ENCODE measurements around the gene MAGI3.

Gene MAGI3

DNA sequence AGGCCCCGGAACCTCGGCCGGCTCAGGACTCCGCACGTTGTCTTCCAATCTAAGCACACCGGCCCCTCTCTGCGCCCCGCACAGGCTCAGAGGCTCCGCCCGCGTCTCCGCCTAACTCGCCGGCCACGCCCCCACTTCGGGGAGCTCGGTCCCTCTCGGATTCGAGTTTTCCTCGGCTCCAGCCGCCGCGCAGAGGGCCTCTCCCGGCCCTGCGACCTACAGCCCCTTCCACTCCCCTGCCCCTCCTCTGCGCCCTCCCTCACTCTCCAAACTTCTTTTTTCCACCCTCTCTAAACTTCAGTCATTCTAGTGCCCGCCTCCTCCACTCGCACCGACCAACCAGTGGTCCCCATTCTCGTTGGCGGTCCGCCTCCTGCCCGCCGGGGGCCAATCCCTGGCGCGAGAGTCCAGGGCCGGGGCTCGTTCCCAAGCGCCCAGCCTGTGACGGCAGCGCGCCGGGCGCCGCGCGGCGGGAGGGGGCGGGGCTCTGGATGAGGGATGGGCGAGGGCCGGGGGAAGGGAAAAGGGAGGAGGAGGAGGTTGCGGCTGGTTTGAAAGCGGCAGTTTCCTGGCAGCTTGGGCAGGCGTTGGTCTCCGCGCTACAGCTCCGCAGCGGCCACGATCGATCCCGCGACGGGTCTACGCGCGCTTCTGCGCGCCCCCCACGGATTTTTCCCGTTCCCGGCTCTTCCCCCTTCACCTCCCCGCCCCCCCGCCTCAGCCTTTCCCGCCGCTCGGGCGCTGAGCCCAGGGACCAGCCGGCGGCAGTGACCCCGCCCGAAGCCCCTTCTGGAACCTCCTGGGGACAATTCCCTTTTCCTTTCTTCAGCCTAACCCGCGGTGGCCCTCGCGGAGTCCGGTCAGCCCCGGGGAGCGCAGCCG lies at the start of gene MAGI3:
Gene MAGI3, plus strand, starts transcription at position 563 of the 882 bp plus-strand sequence. CDS start 519 bp downstream, outside the sequence.
- DNase-seq: peak; percentile 92

DNA sequence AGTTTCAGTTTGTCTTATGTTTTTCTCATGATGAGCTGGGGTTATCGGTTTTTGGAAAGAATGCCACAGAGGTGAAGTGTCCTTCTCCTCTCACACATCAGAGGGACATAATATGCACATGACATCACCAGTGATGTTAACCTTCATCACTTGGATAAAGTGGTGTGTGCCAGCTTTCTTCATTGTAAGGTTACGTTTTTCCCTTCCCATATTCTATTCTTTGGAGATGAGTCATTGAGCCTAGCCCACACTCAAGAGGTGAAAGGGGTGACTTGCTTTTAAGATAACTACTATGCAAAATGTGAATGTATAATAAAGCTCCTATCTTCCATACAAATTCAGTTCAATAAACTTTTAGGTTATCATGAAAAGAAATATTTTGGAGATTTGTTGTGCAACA lies 36.7 kb upstream of the MAGI3 start:
- DNase-seq: no peak

DNA sequence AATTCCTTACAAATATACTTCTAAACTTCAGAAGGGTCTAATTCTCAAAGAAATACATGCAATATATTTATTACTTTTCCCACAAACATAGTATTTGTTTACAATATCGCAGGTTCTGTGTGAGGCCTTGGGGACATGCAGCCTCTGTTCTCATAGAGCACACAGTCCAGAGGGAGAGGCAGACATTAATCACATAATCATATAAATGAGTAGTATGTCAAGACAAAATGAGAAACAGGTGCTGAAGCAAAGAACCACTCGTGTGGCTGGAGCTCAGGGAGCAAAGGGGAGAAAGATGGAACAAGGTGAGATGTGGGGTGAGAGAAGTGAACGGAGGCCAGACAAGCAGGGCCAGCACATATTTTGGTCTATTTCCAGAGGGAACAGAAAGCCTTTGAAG lies 26.4 kb upstream of the MAGI3 start:
- DNase-seq: no peak

DNA sequence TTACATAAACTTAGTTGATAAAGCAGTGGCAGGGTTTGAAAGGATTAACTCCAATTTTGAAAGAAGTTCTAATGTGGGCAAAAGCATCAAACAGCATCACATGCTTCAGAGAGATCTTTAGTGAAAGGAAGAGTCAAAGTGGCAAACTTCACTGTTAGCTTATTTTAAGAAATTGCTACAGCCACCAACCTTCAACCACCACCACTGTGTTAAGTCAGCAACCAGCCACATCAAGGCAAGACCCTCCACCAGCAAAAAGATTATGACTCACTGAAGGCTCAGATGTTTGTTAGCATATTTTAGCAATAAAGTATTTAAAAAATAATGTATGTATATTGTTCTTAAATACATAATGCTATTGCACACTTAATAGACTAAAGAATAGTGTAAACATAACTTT lies 21.3 kb upstream of the MAGI3 start:
- DNase-seq: no peak

DNA sequence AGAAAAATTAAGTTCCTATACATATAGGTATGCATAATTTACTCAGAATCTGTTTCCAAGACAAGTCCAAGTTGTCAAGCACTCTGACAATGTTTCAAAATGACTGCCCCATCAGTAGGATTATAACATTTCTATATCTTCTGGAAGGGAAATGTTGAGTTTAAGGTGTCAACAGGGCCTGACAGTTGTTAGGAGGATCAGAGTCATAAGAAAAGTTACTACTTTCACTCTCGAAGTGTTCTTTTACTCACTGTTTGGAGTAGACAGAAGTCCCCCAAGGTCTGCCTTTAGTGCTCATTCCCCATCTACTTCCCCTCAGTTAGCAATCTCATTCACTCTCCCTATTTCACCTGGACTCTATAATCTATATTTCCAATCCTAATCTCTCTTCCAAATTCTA lies 20.6 kb upstream of the MAGI3 start:
- no peak for DNase-seq

DNA sequence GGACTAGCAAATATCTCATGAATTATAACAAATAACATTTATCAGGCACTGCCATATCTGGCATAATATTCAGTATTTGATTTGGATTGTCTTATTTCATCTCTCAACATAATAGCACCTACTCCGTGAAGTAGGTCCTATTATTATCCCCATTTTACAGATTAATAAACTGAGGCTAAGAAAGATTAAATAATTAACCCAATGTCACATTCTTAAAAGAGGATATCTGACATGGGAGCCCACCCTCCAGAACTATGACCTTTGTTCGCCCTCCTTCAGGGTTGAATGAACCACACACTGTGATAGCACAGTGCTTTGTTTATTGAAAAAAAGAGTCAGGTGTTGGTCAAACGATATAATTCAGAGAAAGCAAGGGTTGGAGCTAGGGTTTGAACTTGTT lies 19.4 kb upstream of the MAGI3 start:
- DNase-seq: no peak

DNA sequence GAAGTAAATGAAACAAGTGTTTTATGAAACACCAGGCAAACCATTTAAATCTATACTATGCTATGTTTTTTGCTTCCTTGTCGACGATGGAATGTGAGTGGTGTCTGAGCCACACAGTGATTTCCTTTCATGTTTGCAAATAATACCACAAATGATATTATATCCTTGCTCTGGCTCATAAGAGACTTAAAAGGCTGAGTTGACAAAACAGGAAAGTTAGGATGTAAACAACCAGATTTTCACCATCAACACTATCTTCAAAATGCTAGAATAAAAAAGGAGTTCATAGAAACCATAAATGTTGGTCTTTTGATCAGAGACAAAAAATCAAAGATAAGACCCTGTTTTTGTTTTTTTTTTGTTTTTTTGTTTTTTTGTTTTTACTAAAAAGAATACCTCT lies 17.8 kb upstream of the MAGI3 start:
- no peak for DNase-seq

DNA sequence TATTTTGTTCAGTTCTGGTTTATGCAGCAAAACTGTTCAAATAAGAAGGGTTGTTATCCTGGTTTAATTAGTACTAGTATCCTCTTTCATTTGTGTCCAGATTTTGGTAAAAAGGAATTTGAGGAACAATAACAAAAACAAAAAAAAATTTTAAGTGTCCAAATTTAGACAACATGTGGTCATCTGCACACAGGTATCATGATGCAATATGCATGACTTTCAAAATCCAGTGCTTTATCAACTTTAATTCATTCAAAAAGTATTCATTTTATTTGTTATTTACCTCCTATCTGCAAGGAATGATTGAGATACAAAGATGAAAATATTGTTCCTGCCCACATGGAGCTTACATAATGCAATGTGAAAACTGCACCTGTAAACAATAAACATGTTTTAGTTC lies 16.7 kb upstream of the MAGI3 start:
- DNase-seq: no peak

DNA sequence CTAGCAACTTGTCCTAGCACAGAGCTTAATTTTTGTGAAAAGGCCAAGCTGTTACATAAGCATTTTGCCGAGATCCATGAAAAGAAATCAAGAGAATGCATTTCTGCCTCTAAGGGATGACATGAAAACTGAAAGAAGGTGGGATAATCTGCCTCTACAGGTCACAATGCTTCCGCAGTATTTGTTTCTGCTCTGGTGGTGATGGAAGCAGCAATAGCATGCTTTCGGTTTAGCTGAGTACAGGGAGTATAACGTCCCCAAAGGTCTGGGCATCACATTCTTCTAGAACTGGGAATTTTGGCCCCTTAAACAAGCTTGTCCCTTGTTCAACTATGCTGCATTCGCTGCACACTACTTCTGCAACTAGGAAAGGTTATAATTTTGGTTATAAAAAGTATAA lies 14.4 kb upstream of the MAGI3 start:
- no peak for DNase-seq

DNA sequence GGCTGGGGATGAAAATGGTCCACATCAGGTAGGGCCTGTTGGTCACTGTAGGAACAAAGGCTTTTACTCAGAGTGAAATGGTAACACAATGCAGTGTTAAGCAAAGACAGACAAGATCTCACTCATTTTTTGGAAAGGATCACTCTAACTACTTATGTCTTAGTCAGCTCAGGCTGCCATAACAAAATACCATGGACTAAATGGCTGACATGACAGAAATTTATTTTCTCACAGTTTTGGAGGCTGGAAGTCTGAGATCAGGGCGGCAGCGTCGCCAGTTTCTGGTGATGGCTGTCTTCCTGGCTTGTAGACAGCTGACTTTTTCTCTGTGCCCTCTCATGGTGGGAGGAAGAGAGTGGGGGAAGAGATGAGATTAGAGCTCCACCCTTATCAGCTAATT lies 10.2 kb upstream of the MAGI3 start:
- no peak for DNase-seq

DNA sequence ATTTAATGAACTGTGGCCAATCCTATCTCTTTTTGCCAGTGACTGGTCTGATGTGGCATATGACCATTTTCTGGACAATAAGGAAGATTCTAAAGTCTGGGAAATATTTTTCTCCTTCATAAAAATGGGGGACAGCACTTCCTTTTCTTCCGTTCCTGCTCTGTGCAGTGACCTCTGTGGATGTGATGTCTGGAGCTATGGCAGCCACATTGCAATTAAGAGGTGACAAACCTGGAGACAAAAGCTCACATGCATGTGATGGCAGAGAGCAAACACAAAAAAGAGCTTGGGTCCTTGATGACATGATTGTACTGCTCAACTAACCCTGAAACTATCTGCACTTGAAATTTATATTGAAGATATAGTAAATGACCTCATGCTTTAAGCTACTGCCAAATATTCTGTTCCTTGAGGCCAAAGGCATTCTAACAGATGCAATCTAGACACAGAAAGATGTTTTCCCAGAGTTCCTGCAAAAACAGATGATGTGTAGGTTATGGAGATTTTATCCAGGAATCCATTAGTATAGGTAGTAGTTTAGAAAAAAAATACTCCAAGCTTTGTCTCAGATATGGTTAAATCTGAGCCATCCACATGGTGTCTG lies 2.2 kb upstream of the MAGI3 start:
- no peak for DNase-seq

DNA sequence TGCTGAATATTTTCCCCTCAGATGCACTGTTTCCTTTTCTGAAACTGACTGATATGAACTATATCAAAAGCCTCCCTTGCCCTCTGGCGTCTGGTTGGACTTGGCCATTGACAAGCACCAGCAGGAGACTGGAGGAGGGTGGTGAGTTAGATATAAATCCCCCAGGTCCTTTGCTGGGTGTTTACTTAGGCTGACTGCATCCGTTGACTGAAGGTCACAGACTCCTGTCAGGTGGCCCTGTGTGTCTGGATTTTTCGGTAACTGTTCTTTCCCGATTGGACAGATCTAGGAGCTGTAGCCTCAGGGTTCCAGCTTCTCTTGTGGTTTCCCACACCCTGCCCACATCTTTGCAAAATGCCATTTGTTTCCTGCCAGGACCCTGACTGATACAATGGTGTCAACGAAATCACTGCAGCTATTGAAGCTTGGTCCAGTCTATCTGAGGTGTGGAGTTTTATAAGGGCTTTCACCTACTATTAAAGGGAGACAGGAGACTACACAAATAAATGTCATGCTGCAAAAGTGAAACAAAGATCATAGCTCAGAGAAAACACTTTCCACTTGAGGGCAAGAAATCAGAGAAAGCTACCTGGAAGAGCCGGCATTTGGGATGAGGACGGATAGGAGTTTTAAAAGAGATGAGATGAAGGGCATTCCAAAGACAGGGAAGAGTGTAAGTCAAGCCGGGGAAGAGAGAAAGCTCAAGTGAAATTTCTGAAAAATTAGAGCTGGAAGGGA lies 1.5 kb upstream of the MAGI3 start:
- DNase-seq: no peak

DNA sequence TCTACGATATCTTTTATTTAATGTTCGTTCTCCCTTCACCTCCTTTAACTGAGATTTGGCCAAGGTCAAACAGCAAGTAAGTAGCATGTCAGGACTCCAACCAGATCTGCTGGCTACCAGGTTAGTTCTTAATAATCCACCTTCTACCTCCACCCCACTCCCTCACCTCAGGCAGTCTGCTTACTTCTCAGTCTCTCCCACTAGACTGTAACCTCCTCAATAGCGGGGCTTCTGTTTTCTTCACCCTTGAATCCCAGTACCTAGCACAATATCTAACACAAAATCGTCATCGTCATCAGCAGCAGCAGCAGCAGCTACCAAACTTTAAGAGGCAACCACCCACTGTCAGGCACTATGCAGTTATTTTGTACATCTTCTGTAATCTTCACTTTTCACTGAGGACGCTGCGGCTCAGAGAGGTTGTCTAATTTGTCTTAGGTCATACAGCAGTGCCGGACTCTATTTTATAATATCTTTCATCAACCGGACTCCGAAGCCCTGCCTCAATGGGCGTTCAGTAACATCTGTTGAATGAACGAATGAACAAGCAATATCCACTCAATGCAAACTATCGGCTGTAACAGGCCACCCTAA lies 859 bp upstream of the MAGI3 start:
- DNase-seq: no peak

DNA sequence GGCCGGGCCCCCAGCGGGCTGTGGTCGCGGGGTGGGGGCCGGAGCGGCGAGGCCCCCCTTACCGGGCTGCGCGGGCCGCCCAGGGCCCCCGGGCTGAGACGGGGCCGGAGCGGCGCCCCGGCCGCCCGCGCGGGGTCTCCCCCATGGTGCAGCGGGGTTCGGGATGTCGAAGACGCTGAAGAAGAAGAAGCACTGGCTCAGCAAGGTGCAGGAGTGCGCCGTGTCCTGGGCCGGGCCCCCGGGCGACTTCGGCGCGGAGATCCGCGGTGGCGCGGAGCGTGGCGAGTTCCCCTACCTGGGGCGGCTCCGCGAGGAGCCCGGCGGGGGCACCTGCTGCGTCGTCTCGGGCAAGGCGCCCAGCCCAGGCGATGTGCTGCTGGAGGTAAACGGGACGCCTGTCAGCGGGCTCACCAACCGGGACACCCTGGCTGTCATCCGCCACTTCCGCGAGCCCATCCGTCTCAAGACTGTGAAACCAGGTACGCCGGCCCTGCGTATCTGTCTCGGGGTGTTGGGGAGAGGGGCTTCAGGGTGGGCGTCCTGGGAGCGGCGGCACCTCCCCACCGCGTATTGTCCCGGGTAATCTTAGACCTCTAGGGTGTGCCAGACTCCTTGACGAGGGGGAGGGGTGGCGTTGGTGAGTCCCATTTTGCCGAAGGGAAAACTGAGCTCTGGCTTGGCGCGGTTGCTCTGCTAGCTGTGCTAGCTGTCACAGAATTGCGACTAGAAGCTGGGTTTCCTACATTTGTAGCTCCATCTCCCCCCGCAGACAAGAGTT lies 745 bp downstream of the MAGI3 start:
- DNase-seq: peak; percentile 38

DNA sequence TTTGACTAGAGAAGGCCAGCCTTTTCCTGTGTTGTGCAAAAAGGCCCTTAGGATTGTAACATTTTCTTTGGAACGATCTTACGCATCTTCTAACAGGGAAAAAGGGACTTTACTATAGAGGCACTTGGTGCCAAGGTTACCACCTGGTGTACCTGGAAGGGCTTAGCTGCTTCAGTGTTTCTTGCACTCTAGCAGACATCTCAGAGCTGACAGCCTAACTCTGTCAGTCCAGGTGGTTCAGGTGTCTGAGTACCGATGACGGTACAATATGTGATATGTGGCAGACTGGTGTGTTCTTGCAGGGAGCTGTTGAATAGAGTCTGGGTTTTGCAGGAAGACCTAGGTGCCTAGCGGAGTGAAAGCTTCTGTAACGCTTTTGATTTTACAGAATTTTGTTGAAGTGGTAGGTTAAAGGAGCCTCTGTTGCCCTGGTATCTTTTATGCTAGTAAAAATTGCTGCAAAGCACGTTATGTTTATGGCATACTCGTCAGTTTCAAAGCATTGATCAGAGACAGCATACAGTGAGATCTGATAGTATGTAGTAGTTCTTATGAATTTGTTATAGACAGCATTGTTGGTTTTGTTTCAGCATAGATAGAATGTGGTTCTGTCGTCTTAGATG lies 1.4 kb downstream of the MAGI3 start:
- DNase-seq: no peak

DNA sequence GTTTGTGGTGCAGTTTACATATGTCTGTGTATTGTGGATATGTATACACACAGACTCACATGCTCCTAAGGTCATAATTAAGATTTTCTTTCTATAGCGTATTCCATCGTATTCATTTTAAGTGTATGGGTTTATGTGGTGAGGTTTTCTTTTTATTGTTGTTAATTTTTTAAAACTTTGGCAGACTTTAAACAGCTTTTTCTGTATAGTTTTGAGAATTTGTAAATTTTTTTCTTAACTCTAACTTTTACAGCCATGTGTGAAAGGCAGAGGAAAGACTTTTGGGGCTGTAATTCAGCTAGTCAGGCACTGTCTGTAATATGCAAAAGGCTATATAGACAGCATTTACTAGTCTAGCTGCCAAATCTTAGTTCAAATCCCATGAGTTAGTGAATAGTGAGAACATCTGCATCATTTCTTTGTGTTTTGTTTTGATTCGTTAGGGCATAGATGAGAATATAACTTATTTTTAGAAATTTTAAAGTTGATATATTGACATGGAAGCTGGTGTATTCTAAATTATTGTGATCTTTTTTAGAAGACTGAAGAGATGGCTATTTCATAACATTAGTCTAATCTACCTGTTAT lies 2.3 kb downstream of the MAGI3 start:
- no peak for DNase-seq

DNA sequence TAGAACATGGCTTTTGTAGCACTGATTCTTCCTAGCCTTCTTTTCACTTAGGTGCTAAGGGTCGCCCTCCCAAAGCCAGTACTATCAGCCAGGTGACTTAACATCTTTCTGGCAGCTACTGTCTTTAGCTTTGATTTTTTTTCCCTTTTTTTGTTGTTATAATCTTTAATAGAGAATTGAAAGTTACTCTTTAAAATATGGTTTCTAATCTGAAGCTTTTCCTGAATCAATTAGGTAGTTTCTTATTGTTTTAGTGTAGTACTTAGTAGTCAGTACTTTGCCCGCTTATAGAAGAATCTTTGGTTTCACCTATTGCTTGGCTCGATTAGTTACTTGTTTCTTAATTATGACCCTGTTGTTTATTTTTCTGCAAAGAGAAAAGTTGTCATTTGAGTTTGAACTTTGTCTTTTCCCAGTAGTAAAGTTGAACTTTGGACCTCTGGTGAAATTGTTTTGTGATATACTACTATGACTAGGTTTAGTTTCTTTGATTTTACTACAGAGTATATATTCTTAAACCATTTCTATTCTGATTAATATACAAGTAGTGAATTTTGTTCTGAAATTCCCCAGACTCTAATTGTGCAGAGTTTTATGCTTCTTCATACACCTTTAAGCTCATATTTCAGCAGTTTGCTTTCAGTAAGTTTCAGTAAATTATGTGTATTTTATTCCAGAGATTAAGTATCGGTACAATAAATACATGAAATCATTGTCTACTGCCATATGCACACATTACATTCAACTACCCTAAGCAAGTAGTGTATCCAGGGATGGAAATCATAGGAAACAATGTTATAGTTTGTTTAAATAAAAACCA lies 3.9 kb downstream of the MAGI3 start:
- DNase-seq: no peak

DNA sequence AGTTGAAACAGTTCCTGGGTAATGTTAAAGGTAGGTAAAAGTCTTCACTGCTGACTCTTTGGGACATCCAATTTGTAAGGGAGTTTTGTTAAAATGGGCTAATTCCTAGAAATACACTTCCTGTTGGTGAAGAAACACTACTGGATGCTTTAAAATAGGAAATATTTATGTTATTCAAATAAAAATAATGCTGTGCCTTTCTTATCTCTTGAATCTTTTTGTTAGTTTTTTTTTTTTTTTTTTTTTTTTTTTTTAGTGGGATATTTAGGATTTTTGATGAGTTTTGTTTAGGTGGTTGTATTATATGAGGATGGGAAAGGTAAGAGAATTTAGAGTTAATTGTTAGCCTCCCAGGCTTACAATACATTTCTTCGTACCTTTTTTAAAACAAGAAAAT lies 4.5 kb downstream of the MAGI3 start:
- DNase-seq: no peak

DNA sequence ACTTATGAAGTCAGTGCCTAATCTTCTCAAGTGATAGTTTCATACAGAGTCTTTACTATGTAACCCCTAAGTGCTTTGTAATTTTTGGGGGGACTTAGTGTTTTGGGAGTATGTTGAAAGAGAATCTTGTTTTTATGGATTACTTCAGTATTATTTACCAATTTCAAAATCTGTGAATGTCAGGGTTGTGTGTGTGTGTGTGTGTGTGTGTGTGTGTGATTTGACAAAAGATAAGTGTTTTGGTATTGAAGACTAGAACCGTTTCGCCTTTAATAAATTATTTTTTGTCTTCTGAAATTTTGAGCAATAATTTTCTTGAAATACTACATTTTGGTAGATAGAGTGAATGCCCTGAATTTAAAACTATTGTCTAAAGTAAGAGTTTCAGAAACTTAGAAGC lies 5.8 kb downstream of the MAGI3 start:
- DNase-seq: no peak

DNA sequence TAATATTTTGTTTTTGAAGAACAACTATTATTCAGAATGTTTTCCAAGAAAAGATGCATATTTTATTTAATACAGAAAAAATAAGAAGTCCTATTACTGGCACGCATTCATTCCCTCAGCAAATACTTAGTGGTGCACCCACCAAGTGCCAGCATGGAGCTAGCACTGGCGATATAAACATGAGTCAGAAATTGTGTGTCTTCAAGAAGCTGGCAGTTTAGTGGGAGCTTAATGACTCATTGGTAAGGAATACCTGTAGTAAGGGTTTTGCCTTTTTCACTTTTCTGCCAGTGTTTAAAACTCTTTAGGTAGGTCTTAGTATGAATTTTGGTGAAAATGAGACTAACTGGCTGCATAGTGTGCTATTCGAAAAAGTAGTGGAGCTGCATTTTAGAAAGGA lies 6.3 kb downstream of the MAGI3 start:
- no peak for DNase-seq

DNA sequence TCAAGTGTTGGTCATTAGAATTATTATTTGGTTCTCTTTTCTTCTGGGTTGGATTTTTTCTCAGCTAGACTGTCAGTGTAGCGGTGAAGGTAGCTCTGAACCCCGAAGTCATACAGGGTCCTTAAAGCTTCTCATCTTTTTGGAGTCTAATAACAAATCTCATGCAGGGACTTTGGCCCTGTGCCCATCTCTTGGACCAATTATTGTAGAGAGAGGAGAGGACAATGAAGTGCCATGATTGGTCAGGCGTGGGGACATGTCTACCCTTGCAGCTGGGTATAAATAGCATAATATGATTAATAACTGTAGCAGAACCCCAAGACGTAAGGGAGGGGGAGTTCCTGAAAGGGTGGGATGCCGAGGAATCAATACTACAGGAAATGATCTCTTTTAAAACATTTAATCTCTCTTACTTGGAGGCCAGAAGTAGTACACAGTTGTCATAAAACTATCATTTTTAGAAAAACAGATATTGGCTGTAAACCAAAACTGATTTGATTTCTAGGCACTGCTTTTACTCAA lies 8.8 kb downstream of the MAGI3 start:
- no peak for DNase-seq

All from activated effector memory CD4-positive, alpha-beta T cell treated with Interleukin-2 at 50 U/mL for 16 hours (primary cell).